ENCODE data around the gene ZNF750. TPM values are rescaled to one million over a fixed set of nuclear protein-coding genes. Genes with fewer than 3 reads are reported as not detected.

ZNF750 gene
- total and polyA plus RNA-seq, 2 of the 13 experiments (the other 11 are each of a cell fraction or from before 2014, with no cell fraction given): not detected

DNA sequence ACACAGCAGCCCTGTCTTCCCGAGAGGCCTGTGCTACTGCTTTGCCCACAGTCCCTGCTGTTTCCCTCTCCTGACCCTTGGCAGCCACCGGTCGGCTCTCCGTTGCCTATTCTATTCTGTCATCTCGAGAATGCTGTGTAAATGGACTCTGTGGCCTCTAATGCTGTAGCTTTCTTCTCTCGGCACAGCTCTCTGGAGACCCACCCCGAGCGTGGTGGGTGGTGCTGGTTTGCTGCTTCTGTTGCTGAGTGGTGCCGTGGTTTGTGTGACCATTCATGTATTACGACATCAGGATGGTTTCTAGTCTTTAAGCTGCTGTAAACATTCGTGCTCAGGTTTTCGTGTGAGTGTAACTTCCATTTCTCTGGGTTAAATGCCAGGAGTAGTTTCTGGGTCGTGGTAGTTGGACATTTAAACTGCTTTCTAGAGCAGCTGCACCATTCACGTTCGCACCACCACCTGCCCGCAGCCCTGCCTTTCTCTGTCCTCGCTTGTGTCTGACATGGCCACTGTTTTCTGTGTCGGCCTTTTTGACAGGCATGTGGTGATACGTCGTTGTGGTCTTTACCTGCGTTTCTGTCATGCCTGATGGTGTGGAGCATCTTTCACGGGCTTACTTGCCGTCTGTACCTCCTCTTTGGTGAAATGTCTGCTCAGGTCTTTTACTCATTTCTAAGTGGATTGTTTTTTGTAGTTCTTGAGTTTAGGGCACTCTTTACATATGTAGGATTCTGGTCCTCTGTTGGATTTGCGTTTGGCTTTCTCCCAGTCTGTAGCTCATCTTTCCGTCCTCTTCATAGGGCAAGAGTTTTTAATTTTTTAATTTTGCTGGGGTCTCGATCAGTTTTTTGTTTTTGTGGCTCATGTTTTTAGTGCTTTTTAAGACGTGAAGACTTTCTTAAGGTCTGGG, 47.7 kb upstream of the ZNF750 start (continued):
- TF ChIP-seq, protein P1, sequence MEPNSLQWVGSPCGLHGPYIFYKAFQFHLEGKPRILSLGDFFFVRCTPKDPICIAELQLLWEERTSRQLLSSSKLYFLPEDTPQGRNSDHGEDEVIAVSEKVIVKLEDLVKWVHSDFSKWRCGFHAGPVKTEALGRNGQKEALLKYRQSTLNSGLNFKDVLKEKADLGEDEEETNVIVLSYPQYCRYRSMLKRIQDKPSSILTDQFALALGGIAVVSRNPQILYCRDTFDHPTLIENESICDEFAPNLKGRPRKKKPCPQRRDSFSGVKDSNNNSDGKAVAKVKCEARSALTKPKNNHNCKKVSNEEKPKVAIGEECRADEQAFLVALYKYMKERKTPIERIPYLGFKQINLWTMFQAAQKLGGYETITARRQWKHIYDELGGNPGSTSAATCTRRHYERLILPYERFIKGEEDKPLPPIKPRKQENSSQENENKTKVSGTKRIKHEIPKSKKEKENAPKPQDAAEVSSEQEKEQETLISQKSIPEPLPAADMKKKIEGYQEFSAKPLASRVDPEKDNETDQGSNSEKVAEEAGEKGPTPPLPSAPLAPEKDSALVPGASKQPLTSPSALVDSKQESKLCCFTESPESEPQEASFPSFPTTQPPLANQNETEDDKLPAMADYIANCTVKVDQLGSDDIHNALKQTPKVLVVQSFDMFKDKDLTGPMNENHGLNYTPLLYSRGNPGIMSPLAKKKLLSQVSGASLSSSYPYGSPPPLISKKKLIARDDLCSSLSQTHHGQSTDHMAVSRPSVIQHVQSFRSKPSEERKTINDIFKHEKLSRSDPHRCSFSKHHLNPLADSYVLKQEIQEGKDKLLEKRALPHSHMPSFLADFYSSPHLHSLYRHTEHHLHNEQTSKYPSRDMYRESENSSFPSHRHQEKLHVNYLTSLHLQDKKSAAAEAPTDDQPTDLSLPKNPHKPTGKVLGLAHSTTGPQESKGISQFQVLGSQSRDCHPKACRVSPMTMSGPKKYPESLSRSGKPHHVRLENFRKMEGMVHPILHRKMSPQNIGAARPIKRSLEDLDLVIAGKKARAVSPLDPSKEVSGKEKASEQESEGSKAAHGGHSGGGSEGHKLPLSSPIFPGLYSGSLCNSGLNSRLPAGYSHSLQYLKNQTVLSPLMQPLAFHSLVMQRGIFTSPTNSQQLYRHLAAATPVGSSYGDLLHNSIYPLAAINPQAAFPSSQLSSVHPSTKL (CRISPR knock-in tag; IDR thresholded peaks at IDR 0.05): peak; percentile 74
- peak; percentile 43; the same call in 1 of the 2 replicates for TF ChIP-seq YEATS2 (CRISPR knock-in tag; IDR thresholded peaks at IDR 0.05; ENCODE audit: borderline replicate concordance)
- no peak for TF ChIP-seq NRL (CRISPR knock-in tag; IDR thresholded peaks at IDR 0.05; ENCODE audit: borderline replicate concordance)
- TF ChIP-seq KAT8 (CRISPR knock-in tag; IDR thresholded peaks at IDR 0.05): peak; percentile 56
- no peak for TF ChIP-seq KLF15 (CRISPR knock-in tag; IDR thresholded peaks at IDR 0.05; ENCODE audit: borderline replicate concordance)
- TF ChIP-seq, protein P2, sequence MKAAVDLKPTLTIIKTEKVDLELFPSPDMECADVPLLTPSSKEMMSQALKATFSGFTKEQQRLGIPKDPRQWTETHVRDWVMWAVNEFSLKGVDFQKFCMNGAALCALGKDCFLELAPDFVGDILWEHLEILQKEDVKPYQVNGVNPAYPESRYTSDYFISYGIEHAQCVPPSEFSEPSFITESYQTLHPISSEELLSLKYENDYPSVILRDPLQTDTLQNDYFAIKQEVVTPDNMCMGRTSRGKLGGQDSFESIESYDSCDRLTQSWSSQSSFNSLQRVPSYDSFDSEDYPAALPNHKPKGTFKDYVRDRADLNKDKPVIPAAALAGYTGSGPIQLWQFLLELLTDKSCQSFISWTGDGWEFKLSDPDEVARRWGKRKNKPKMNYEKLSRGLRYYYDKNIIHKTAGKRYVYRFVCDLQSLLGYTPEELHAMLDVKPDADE (CRISPR knock-in tag; IDR thresholded peaks at IDR 0.05): no peak
- TF ChIP-seq DNMT3B (CRISPR knock-in tag; conservative IDR thresholded peaks at IDR 0.05): no peak
- TF ChIP-seq ZNF44 (CRISPR knock-in tag; IDR thresholded peaks at IDR 0.05): no peak
- TF ChIP-seq, protein P3, sequence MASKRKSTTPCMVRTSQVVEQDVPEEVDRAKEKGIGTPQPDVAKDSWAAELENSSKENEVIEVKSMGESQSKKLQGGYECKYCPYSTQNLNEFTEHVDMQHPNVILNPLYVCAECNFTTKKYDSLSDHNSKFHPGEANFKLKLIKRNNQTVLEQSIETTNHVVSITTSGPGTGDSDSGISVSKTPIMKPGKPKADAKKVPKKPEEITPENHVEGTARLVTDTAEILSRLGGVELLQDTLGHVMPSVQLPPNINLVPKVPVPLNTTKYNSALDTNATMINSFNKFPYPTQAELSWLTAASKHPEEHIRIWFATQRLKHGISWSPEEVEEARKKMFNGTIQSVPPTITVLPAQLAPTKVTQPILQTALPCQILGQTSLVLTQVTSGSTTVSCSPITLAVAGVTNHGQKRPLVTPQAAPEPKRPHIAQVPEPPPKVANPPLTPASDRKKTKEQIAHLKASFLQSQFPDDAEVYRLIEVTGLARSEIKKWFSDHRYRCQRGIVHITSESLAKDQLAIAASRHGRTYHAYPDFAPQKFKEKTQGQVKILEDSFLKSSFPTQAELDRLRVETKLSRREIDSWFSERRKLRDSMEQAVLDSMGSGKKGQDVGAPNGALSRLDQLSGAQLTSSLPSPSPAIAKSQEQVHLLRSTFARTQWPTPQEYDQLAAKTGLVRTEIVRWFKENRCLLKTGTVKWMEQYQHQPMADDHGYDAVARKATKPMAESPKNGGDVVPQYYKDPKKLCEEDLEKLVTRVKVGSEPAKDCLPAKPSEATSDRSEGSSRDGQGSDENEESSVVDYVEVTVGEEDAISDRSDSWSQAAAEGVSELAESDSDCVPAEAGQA (IDR thresholded peaks at IDR 0.05; ENCODE audit: low read depth): no peak
- TF ChIP-seq, protein P3 (CRISPR knock-in tag; IDR thresholded peaks at IDR 0.05; ENCODE audit: borderline replicate concordance): no peak
- TF ChIP-seq NFE2L1 (CRISPR knock-in tag; IDR thresholded peaks at IDR 0.05; ENCODE audit: borderline replicate concordance): no peak
- TF ChIP-seq SPEN (CRISPR knock-in tag; IDR thresholded peaks at IDR 0.05; ENCODE audit: low read depth): peak; percentile 60
- TF ChIP-seq, protein P4, sequence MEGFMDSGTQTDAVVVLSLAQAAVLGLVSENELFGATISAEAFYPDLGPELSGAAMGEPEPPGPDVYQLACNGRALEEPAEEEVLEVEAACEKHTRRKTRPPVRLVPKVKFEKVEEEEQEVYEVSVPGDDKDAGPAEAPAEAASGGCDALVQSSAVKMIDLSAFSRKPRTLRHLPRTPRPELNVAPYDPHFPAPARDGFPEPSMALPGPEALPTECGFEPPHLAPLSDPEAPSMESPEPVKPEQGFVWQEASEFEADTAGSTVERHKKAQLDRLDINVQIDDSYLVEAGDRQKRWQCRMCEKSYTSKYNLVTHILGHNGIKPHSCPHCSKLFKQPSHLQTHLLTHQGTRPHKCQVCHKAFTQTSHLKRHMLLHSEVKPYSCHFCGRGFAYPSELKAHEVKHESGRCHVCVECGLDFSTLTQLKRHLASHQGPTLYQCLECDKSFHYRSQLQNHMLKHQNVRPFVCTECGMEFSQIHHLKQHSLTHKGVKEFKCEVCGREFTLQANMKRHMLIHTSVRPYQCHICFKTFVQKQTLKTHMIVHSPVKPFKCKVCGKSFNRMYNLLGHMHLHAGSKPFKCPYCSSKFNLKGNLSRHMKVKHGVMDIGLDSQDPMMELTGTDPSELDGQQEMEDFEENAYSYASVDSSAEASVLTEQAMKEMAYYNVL (CRISPR knock-in tag; IDR thresholded peaks at IDR 0.05; ENCODE audit: borderline replicate concordance): no peak; the same call in 1 of the 2 replicates
- TF ChIP-seq KMT2B (CRISPR knock-in tag; IDR thresholded peaks at IDR 0.05): 0 out of 2 replicates have a peak, but pooled peaks have one; percentile 31
- 0 out of 2 replicates have a peak, but pooled peaks have one; percentile 29 for TF ChIP-seq ZNF12 (CRISPR knock-in tag; IDR thresholded peaks at IDR 0.05)
